Measurements from ENCODE around the gene NCOA3.

The NCOA3 gene

DNA sequence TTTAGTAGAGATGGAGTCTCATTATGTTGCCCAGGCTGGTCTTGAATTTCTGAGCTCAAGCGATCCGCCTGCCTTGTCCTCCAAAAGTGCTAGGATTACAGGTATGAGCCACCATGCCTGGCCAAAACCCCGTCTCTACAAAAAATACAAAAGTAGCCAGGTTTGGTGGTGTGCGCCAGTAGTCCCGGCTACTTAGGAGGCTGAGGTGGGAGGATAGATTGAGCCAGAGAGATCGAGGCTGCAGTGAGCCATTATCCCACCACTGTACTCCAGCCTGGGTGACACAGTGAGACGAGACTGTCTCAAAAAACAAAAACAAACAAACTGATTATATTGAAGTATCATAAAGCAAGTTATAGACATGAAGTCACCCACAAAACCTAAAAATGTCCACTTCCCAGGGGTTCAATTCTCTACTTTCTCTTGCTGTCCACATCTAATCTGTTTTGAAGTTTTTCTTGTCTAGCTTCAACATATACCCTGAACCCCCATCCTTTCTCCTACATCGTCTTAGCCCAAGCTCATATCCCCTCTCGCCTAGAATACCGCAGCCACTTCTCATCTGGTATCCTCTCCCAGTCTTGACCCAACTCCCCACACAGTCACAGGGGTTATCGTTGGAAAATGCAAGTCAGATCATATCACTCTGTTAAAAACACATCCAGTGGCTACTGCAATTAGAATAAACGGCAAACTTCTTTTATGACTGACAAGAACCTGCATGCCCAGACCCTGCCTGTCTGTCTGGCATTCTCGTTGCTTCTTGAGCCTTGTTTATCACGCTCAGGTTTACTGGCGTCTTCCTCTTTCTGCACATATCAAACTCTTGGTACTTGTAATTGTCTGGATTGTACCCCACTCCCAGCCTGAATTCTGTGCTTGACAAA, 20.1 kb upstream of the NCOA3 start:
- H3K9me2 ChIP-seq (replicated peaks; ENCODE audit: control insufficient read depth, low read length) = no peaks in the 10 kb centered on the region
- H3K36me3 ChIP-seq (ENCODE audit: control insufficient read depth, low read length) = no peaks in the 10 kb centered on the region
- H3K79me2 ChIP-seq (ENCODE audit: control insufficient read depth, low read length) = peaks cover 5% of the 10 kb centered on the region
- TF ChIP-seq EZH2phosphoT487 (IDR thresholded peaks at IDR 0.05; ENCODE audit: borderline replicate concordance, low read length) = no peak
- TF ChIP-seq, protein P1, sequence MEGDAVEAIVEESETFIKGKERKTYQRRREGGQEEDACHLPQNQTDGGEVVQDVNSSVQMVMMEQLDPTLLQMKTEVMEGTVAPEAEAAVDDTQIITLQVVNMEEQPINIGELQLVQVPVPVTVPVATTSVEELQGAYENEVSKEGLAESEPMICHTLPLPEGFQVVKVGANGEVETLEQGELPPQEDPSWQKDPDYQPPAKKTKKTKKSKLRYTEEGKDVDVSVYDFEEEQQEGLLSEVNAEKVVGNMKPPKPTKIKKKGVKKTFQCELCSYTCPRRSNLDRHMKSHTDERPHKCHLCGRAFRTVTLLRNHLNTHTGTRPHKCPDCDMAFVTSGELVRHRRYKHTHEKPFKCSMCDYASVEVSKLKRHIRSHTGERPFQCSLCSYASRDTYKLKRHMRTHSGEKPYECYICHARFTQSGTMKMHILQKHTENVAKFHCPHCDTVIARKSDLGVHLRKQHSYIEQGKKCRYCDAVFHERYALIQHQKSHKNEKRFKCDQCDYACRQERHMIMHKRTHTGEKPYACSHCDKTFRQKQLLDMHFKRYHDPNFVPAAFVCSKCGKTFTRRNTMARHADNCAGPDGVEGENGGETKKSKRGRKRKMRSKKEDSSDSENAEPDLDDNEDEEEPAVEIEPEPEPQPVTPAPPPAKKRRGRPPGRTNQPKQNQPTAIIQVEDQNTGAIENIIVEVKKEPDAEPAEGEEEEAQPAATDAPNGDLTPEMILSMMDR (IDR thresholded peaks at IDR 0.05; ENCODE audit: low read depth, low read length, poor library complexity, severe bottlenecking) = no peak
- peaks cover 91% of the 10 kb centered on the region for H3K4me1 ChIP-seq (ENCODE audit: control insufficient read depth, low read length)
- no peak overlapping the region for H3K4me2 ChIP-seq (ENCODE audit: low read length)
- H3K27ac ChIP-seq (ENCODE audit: low read depth, low read length) = no peak overlapping the region
- peaks cover 35% of the 10 kb centered on the region for H3F3A ChIP-seq (ENCODE audit: control insufficient read depth, insufficient read depth)
- H4K20me1 ChIP-seq (ENCODE audit: control insufficient read depth, insufficient read depth, low read depth, low read length) = no peaks in the 10 kb centered on the region
- H3K27me3 ChIP-seq (ENCODE audit: control insufficient read depth, low read length) = no peaks in the 10 kb centered on the region
- H3K4me3 ChIP-seq (ENCODE audit: low read length) = no peak overlapping the region
- no peaks in the 10 kb centered on the region for H3K9me3 ChIP-seq (ENCODE audit: control insufficient read depth, insufficient read depth, low read length)

DNA sequence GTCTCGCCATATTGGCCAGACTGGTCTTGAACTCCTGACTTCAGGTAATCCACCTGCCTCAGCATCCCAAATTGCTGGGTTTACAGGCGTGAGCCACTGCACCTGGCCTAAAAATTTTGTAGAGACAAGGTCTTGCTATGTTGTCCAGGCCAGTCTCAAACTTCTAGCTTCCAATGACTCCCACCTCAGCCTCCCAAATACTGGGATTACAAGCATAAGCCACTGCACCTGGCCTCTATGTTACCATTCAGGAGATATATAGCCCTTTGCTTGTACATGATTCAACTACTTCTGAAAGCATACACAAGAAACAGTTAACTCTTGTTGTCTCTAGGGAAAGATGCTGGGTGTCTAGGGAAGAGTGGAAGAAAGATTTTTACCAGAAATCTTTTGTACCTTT, 19.0 kb upstream of the NCOA3 start:
- Histone ChIP-seq H3K9me3 (ENCODE audit: control insufficient read depth, insufficient read depth, low read length) (no peaks in the 10 kb centered on the region), H3K27ac (ENCODE audit: low read depth, low read length) (no peak overlapping the region), H3F3A (ENCODE audit: control insufficient read depth, insufficient read depth) (peaks cover 40% of the 10 kb centered on the region), H3K9me2 (replicated peaks; ENCODE audit: control insufficient read depth, low read length) (no peaks in the 10 kb centered on the region), H3K4me1 (ENCODE audit: control insufficient read depth, low read length) (peaks cover 92% of the 10 kb centered on the region), H3K27me3 (ENCODE audit: control insufficient read depth, low read length) (no peaks in the 10 kb centered on the region), H3K36me3 (ENCODE audit: control insufficient read depth, low read length) (0 out of 2 replicates have a peak, but pooled peaks cover 2% of the 10 kb centered on the region), H3K4me2 (ENCODE audit: low read length) (peak overlapping the region; percentile 16; the same call in 1 of the 2 replicates), H3K4me3 (ENCODE audit: low read length) (no peak overlapping the region), H3K79me2 (ENCODE audit: control insufficient read depth, low read length) (peaks cover 5% of the 10 kb centered on the region), H4K20me1 (ENCODE audit: control insufficient read depth, insufficient read depth, low read depth, low read length) (no peaks in the 10 kb centered on the region)
- TF ChIP-seq, protein P1 (IDR thresholded peaks at IDR 0.05; ENCODE audit: low read depth, low read length, poor library complexity, severe bottlenecking) = no peak
- TF ChIP-seq EZH2phosphoT487 (IDR thresholded peaks at IDR 0.05; ENCODE audit: borderline replicate concordance, low read length) = no peak

DNA sequence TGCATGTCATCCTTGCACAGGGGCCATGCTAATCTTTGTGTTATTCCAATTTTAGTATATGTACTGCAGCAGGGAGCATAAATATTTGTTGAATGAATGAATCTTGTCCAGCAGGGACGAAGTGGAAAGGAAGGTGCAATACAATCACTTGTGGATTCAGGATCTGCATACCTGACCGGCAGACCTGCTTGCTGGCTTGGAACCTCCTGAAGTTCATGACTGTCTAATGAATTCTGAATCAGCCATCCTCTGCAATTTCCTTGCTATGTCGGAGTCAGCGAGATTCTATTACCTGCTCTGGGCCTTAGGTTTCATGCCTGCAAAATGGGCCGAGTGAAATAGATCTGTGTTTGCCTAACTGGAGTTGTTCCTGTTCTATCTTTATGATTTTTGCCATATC, 17.4 kb upstream of the NCOA3 start:
- Histone ChIP-seq H3K27ac (ENCODE audit: low read depth, low read length) (peak overlapping the region; percentile 97), H3K79me2 (ENCODE audit: control insufficient read depth, low read length) (peaks cover 5% of the 10 kb centered on the region), H4K20me1 (ENCODE audit: control insufficient read depth, insufficient read depth, low read depth, low read length) (no peaks in the 10 kb centered on the region), H3K4me1 (ENCODE audit: control insufficient read depth, low read length) (peaks cover 95% of the 10 kb centered on the region), H3K4me2 (ENCODE audit: low read length) (peak overlapping the region; percentile 57), H3K36me3 (ENCODE audit: control insufficient read depth, low read length) (0 out of 2 replicates have a peak, but pooled peaks cover 2% of the 10 kb centered on the region), H3K27me3 (ENCODE audit: control insufficient read depth, low read length) (no peaks in the 10 kb centered on the region), H3K4me3 (ENCODE audit: low read length) (peak overlapping the region; percentile 34), H3F3A (ENCODE audit: control insufficient read depth, insufficient read depth) (peaks cover 50% of the 10 kb centered on the region), H3K9me2 (replicated peaks; ENCODE audit: control insufficient read depth, low read length) (no peaks in the 10 kb centered on the region), H3K9me3 (ENCODE audit: control insufficient read depth, insufficient read depth, low read length) (no peaks in the 10 kb centered on the region)
- no peak for TF ChIP-seq EZH2phosphoT487 (IDR thresholded peaks at IDR 0.05; ENCODE audit: borderline replicate concordance, low read length)
- TF ChIP-seq, protein P1 (IDR thresholded peaks at IDR 0.05; ENCODE audit: low read depth, low read length, poor library complexity, severe bottlenecking) = no peak
